HG03066 (cell line): ENCODE results near the gene NDUFS8.

ENCODE experiments used
- ATAC-seq: cut with Tn5 transposase; IDR thresholded peaks from one replicate; pipeline ENCODE4 v1.9.1; 2021; ENCODE audit warnings: low read depth; ENCODE audit not compliant: unreplicated experiment

NDUFS8 gene

DNA sequence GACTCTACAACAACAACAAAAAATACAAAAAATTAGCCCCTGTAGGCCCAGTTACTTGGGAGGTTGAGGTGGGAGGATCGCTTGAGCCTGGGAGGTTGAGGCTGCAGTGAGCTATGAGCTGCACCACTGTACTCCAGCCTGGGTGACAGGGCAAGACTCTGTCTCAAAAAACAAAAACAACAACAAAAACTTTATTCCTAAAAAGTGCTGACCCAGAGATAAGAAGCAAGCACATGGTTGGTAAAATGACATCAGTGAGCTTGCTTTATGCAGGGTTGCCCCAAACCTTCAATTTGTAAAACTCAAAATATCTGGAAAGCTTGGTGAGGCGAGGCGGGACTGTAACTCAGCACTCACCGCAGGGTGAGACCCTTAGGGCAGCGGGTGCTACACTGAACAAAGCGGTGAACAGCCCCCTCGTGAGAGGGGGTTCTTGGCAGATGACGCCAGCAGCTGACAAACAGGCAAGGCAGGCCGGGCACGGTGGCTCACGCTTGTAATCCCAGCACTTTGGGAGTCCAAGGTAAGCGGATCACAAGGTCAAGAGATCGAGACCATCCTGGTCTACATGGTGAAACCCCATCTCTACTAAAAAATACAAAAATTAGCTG, 4.9 kb downstream of the NDUFS8 start:
- ATAC-seq = no peak

DNA sequence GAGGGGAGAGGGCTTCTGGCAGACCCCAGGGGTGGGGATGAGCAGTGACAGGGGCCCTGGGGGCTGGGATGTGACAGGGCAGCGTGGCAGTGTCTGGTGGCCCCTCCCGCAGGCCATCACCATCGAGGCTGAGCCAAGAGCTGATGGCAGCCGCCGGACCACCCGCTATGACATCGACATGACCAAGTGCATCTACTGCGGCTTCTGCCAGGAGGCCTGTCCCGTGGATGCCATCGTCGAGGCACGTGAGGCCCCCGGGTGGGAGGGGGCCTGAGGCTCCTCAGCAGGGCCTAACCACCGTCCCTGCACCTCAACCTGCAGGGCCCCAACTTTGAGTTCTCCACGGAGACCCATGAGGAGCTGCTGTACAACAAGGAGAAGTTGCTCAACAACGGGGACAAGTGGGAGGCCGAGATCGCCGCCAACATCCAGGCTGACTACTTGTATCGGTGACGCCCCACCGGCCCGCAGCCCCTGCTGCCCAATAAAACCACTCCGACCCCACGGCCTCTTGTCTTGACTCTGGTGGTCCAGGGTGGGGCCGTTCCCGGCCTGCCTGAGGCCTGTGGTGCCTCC, 5.7 kb downstream of the NDUFS8 start:
- ATAC-seq = no peak

- no peak for ATAC-seq
Measured at GRCh38 chr11:68036717-68037239, 6.3 kb downstream of the NDUFS8 start.

- no peak for ATAC-seq
Measured at GRCh38 chr11:68037411-68038225, 7.1 kb downstream of the NDUFS8 start.

- no peak for ATAC-seq
Measured at GRCh38 chr11:68038226-68038717, 7.8 kb downstream of the NDUFS8 start.

- ATAC-seq = no peak
Measured at GRCh38 chr11:68038718-68039525, 8.4 kb downstream of the NDUFS8 start, which contains the start of gene TCIRG1. Gene TCIRG1, plus strand, starts transcription at chr11:68039025. Its CDS starts 2,247 bp downstream, at chr11:68041272.

- peak; percentile 1 for ATAC-seq
Measured at GRCh38 chr11:68039526-68040086, 9.1 kb downstream of the NDUFS8 start.

DNA sequence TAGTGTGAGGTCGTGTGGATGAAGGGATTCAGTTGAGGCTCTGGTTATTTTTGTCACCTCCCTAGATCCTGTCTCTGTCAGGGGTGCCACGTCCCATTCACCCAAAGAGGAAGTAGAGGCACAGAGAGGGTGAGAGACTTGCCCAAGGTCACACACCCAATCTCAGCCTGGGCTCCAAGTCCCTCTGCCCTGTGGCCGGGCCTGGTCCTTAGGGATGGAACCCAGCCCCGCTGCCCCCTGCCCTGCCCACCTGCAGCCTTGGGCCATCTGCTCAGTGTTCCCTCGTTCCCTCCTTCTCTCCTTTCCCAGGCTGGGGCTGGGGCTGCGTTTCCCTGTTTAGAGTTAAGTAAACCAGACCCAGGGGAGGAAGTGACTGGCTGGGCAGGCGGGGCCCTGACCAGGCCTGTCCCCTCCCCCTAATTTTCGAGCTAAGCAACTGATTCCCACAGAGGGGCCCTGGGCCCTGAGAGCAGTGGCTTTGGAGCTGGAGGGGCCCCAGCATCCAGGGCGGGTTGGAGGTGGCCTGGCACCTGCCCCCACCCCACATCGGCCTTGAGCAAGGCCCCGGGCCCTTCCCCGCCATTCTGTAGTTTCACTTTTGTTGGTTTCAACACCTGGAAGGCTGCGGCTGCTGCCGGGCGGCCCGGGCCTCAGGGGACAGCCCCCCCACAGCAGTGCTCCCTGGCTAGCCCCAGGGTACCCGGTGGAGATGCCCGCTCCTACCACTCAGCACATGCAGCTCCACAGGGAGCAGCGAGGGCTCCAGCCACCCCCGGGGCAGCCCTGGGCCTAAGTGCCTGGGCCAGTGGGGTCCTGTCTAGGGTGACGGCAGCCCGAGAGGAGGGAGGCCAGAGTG, 9.8 kb downstream of the NDUFS8 start:
- peak; percentile 54 for ATAC-seq

GRCh38 chr11:68040957-68041591, 10.6 kb downstream of the NDUFS8 start:
- no peak for ATAC-seq

DNA sequence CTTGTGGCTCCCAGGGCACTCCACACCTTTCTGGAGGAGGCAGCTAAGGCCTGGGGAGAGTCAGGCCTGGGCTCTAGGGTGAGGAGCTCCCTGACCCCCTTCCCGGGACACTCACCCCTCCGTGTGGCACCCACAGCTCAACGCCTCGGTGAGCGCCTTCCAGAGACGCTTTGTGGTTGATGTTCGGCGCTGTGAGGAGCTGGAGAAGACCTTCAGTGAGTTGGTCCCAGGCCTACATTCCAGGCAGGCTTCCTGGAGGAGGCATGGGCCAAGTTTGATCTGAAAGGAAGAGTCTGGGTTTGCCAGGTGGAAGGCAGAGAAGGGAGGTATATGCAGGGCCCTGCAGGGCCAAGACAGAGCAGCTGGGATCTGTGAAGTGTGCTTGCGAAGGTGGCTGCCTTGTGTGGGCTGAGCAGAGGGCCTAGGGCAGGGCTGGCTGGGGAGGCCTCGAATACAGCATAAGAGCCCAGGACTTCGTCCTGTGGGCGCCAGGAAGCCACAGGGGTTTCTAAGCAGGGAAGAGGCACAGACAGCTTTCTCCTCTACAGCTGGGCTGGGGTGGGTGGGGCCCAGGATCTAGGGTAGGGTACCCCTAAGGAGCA, 11.2 kb downstream of the NDUFS8 start:
- ATAC-seq = no peak

DNA sequence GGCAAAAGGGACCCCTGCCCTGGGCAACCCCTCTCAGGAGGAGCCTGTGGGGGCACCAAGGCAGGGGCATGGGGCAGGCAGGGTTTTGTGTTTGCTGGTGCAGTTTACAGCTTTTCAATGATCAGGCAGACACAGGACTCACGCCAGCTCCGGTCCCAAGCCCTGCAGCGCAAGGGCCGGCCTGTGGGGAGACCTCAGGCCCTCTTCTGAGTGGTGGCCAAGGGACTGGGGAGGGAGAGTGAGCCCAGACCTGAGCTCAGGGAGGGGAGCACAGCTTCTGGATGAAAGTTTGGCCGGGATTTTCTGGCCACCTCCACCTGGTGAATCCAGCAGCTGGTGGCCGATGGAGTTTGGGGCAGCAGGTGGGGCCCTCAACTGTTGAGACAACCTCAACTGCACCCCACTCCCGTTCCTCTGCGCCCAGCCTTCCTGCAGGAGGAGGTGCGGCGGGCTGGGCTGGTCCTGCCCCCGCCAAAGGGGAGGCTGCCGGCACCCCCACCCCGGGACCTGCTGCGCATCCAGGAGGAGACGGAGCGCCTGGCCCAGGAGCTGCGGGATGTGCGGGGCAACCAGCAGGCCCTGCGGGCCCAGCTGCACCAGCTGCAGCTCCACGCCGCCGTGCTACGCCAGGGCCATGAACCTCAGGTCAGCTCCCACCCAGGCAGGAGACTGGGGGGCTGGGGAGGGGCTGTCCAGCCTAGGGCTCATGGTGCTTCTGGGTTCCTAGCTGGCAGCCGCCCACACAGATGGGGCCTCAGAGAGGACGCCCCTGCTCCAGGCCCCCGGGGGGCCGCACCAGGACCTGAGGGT, 11.9 kb downstream of the NDUFS8 start:
- no peak for ATAC-seq

DNA sequence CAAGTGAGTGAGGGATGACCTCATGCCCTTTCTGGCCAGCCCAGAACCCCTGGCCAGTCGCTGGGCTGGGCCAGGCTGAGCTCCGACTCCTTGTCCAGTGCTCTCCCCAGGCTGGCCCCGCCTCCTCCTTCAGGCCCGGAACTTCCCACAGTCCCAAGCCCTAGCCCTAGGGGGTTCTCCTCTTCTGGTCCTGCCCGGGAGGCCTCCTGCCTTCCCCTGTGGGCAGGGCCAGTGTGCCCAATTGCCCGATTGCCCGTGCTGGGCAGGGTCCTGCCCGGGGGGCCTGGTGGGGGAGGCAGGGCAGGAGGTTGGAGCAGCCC, 12.5 kb downstream of the NDUFS8 start:
- no peak for ATAC-seq

- no peak for ATAC-seq
Measured at GRCh38 chr11:68043349-68044144, 13.1 kb downstream of the NDUFS8 start.

DNA sequence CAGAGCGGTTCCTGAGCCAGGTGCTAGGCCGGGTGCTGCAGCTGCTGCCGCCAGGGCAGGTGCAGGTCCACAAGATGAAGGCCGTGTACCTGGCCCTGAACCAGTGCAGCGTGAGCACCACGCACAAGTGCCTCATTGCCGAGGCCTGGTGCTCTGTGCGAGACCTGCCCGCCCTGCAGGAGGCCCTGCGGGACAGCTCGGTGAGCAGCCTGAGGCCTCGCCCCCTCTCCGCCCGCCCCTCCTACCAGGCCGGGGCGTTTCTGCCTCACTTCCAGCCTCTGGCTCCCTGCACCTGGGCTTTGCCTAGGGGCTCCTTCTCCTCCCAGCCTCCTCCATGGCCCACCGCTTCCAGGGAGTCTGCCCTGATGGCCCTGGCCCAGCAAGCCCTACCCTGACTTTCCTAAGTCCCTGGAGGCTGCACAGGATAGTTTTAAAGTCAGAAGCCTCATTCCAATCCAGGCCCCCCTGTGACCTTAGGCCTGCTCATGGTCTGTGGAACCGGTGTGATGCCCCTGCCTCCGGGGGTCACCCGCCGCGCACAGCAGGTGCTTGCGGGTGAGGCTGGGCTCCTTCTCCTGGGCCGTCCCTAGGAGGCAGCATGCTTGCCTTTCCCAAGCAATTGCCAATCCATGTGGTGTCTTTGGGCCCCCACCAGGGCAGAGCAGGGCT, 13.8 kb downstream of the NDUFS8 start:
- no peak for ATAC-seq

DNA sequence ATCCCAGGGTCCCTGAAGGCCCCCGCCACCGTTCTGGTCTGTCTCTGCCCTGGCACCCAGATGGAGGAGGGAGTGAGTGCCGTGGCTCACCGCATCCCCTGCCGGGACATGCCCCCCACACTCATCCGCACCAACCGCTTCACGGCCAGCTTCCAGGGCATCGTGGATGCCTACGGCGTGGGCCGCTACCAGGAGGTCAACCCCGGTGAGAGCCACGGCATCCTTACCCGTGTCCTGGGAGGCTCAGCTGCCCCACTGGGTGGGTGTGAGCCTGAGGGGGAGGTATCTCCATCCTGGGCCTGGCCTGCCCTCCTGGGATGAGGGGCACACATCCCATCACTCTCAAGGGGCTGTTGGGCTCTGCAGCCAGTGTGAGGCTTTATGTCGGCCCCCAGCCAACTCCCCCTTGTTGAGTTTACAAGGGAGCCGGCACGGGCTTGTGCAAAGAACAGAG, 14.4 kb downstream of the NDUFS8 start:
- ATAC-seq = no peak
